Right lobe of liver (tissue), 4 donors: ENCODE results near the gene UBE4B.

Experiments used
- POLR2A ChIP-seq: fragments of 450-650 bp; IDR thresholded peaks from one replicate; pipeline ENCODE4 v1.6.1; 2017; ENCODE audit warnings: antibody characterized with exemption, mild to moderate bottlenecking
- TF ChIP-seq, protein P1 (sequence below), 4 donors: fragments of 200-600 bp in 3 of 4; fragments of 450-650 bp in 1 of 4; IDR thresholded peaks; one replicate each; pipeline versions ENCODE4 v1.5.1 to v1.8.0; 2016 to 2022; ENCODE audit warnings: antibody characterized with exemption in 4 of 4, mild to moderate bottlenecking in 2 of 4
- donor health status: DM: no; HTN: no; CAD: no.
- donor health status: DM: no; HTN: no; CAD: no.
- donor health status: DM: no; HTN: yes; CAD: no.

DNA sequence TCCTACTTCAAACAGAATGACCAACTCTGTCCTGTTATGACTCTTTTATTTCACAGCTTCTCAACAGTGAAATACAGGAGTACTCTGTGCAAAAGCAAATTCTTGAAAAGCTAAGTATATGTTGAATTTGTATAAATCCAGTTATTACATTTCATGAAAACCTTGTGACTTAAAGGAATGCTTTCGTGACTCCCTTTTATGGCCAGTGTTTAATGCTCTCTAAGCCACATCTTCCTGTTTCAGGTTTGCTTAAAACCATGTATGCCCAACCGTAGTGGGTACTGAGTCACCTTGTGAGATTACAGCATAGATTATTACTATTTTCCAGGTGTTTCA lies 137.4 kb downstream of the UBE4B start:
- TF ChIP-seq, protein P1, sequence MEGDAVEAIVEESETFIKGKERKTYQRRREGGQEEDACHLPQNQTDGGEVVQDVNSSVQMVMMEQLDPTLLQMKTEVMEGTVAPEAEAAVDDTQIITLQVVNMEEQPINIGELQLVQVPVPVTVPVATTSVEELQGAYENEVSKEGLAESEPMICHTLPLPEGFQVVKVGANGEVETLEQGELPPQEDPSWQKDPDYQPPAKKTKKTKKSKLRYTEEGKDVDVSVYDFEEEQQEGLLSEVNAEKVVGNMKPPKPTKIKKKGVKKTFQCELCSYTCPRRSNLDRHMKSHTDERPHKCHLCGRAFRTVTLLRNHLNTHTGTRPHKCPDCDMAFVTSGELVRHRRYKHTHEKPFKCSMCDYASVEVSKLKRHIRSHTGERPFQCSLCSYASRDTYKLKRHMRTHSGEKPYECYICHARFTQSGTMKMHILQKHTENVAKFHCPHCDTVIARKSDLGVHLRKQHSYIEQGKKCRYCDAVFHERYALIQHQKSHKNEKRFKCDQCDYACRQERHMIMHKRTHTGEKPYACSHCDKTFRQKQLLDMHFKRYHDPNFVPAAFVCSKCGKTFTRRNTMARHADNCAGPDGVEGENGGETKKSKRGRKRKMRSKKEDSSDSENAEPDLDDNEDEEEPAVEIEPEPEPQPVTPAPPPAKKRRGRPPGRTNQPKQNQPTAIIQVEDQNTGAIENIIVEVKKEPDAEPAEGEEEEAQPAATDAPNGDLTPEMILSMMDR (IDR thresholded peaks at IDR 0.05): no peak
- no peak for TF ChIP-seq POLR2A
